ENCODE results near the gene HTR1E. TPM values are rescaled to one million over a fixed set of nuclear protein-coding genes. Genes with fewer than 3 reads are reported as not detected.

The HTR1E gene
- total and polyA plus RNA-seq, 10 of the 15 experiments (the other 5 are each of a cell fraction or from before 2014, with no cell fraction given): not detected

GRCh38 chr6:87012743-87013142 lies 75.4 kb downstream of the HTR1E start:
- intact Hi-C loops (cut with micrococcal nuclease; ENCODE audit: unreplicated experiment) (no loop called here), in situ Hi-C loops (cut with MboI) (no loop called here)
- POLR2A ChIA-PET: no interaction called here
- SMC1A ChIA-PET (ENCODE audit: uncharacterized antibody, unreplicated experiment): no interaction called here
- Histone ChIP-seq H2AFZ (ENCODE audit: control insufficient read depth, low read depth, low read length) (no peak overlapping the region), H4K20me1 (ENCODE audit: control insufficient read depth, insufficient read depth) (no peaks in the 10 kb centered on the region), H3K36me3 (ENCODE audit: control insufficient read depth in 2 of 2, insufficient read depth in 2 of 2, low read length in 1 of 2) (no peaks in the 10 kb centered on the region), H3K9me3 (replicated peaks; ENCODE audit: control insufficient read depth, insufficient read depth, low read length) (no peaks in the 10 kb centered on the region; the same call in 2 of the 3 replicates), H3K79me2 (ENCODE audit: control insufficient read depth, insufficient read depth, low read length) (no peaks in the 10 kb centered on the region), H3K27ac (ENCODE audit: control insufficient read depth, insufficient read depth) (no peak overlapping the region), H3K4me3 (no peak overlapping the region), H3K9ac (ENCODE audit: control insufficient read depth, insufficient read depth, low read length) (no peak overlapping the region), H3K4me1 (ENCODE audit: control insufficient read depth, insufficient read depth, low read length) (no peaks in the 10 kb centered on the region), H3K27me3 (replicated peaks in 1 of 2; ENCODE audit: control insufficient read depth in 2 of 2, insufficient read depth in 2 of 2, low read length in 1 of 2) (no peaks in the 10 kb centered on the region), H3K4me2 (ENCODE audit: control insufficient read depth, insufficient read depth) (no peak overlapping the region)
- RAD21 ChIA-PET (ENCODE audit: unreplicated experiment): no interaction called here
- DNase-seq (ENCODE audit: low read depth, low spot score) (no peak), FAIRE-seq (no peak), ATAC-seq (no peak)
- CTCF ChIA-PET: no interaction called here
- 41% methylated on average over 3 of the region's 3 CpGs for WGBS (ENCODE audit: insufficient coverage, insufficient replicate concordance, low lambda C conversion rate, missing lambda C conversion rate)
- no TSS peak for BruUV-seq (replicated peaks)
- TF ChIP-seq FOXM1 (IDR thresholded peaks at IDR 0.05; ENCODE audit: low read depth, low read length) (no peak), MYB (IDR thresholded peaks at IDR 0.05; ENCODE audit: borderline replicate concordance, low read depth, low read length) (no peak), STAT3 (IDR thresholded peaks at IDR 0.05; ENCODE audit: low read depth, low read length) (no peak), BHLHE40 (IDR thresholded peaks at IDR 0.05; ENCODE audit: borderline replicate concordance in 1 of 2, low read depth in 2 of 2, low read length in 1 of 2) (no peak), BRCA1 (IDR thresholded peaks at IDR 0.05; ENCODE audit: low read depth, low read length) (no peak), POLR2AphosphoS5 (IDR thresholded peaks at IDR 0.05; ENCODE audit: low read length) (no peak), MYC (IDR thresholded peaks at IDR 0.05; ENCODE audit: insufficient read depth, insufficient read length, insufficient replicate concordance, low read length, severe bottlenecking) (no peak), LARP7 (IDR thresholded peaks at IDR 0.05) (no peak), E2F4 (IDR thresholded peaks at IDR 0.05; ENCODE audit: low read depth, low read length) (no peak), ATF7 (IDR thresholded peaks at IDR 0.05; ENCODE audit: low read depth) (no peak), RELB (IDR thresholded peaks at IDR 0.05; ENCODE audit: low read depth) (no peak), NBN (IDR thresholded peaks at IDR 0.05) (no peak), MEF2B (IDR thresholded peaks at IDR 0.05; ENCODE audit: partially characterized antibody, poor library complexity, severe bottlenecking) (no peak), ZBTB40 (IDR thresholded peaks at IDR 0.05; ENCODE audit: borderline replicate concordance) (no peak), MXI1 (IDR thresholded peaks at IDR 0.05; ENCODE audit: low read depth, low read length) (no peak), BCLAF1 (IDR thresholded peaks at IDR 0.05) (no peak)

Data from GM12878 (cell line).